Measurements from ENCODE around the gene NDUFA7.
A peak's percentile ranks its signal among the peaks of the same experiment; 100 is the strongest.
"Not testable (repeated sequence)": the region's sequence is repeated elsewhere in the genome, so short reads cannot be mapped to it uniquely, and the experiment has no call there.

The NDUFA7 gene

DNA sequence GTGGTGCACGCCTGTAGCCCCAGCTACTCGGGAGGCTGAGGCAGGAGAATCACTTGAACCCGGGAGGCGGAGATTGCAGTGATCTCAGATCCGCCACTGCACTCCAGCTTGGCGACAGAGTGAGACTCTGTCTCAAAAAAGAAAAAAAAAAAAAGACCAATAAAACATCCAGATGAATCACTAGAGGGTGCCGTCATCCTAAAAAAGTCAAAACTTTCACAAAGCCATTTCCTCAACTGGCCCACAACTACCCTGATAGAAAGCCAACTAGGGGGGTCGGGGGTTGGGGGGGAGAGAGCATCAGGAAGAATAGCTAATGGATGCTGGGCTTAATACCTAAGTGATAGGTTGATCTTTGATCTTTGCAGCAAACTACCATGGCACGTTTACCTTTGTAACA is 2.3 kb downstream of the NDUFA7 start:
- DNase-seq, result not testable (repeated sequence)

DNA sequence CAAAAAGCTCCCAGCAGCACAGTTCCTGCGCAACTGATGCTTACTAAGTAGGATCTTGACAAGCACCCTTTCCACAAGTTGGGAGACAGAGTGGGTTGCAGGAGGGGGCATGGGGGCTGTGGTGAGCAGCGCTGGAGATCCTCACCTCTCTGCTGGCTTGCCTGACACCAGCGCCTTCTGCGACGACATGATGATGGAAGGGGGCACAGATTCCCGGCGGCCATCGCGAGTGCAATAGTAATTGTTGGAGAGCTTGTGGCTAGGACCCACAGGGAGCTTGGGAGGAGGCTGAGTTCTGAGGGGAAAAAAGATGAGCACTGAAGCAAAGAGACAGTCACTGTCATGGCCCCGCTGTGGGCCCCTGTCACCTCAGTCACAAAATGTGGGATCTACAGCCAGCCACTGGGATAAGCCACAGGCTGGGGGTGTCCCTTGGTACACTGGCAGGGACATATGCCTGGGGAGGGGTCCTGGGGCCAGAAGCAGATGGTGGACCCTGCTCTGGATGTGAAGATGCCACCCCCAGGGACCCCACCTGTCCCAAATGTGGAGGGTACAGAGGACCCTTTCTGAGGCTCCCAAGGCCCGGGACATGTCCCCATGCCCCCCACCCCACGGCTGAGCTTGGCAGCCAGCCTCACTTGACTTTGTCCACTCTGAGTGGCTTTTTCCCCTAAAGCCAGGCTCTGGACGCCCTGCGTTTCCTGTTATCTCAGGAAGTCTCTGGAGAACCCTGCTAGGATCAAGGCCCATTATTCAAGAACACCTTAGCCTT is 4.6 kb downstream of the NDUFA7 start:
- DNase-seq, result no peak

- not testable (repeated sequence) for DNase-seq
Observed at GRCh38 chr19:8314981-8315640, 6.1 kb downstream of the NDUFA7 start.

GRCh38 chr19:8311461-8312260 is 9.5 kb downstream of the NDUFA7 start:
- DNase-seq, result no peak

DNA sequence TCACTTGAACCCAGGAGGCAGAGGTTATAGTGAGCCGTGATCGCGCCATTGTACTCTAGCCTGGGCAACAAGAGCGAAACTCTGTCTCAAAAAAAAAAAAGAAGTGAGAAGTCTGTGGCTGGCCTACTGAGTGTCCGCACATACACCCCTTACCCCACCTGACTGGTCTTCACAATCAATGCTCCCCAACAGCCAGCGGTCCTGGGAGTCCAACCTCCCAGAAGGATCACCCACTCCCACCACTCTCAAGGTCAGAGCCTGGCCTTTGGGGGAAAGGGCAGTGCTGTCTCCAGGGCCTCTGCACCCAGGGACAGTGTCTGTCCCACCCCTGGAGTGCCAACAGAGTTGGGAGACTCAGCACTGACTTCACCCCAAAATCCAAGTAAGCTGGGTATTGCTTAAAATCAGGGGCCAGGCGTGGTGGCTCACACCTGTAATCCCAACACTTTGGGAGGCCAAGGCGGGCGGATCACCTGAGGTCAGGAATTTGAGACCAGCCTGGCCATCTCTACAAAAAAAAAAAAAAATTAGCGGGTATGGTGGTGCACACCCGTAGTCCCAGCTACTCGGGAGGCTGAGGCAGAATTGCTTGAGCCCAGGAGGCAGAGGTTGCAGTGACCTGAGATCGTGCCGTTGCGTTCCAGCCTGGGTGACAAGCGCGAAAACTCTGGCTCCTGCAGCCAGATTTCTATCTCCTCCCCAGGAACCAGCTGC is 10.7 kb downstream of the NDUFA7 start:
- no peak for DNase-seq

DNA sequence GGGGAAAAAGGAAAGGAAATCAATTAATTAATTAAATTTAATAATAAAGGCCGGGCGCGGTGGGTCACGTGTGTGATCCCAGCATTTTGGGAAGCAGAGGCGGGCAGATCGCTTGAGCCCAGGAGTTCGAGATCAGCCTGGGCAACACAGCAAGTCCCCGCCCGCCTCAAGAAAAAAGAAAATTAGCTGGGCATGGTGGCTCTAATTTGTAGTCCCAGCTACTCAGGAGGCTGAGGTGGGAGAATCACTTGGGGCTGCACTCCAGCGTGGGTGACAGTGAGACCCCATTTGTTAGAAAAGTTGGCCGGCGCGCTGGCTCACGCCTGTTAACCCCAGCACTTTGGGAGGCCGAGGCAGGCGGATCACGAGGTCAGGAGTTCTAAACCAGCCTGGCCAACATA is 12.3 kb downstream of the NDUFA7 start:
- DNase-seq, result peak; percentile 2

DNA sequence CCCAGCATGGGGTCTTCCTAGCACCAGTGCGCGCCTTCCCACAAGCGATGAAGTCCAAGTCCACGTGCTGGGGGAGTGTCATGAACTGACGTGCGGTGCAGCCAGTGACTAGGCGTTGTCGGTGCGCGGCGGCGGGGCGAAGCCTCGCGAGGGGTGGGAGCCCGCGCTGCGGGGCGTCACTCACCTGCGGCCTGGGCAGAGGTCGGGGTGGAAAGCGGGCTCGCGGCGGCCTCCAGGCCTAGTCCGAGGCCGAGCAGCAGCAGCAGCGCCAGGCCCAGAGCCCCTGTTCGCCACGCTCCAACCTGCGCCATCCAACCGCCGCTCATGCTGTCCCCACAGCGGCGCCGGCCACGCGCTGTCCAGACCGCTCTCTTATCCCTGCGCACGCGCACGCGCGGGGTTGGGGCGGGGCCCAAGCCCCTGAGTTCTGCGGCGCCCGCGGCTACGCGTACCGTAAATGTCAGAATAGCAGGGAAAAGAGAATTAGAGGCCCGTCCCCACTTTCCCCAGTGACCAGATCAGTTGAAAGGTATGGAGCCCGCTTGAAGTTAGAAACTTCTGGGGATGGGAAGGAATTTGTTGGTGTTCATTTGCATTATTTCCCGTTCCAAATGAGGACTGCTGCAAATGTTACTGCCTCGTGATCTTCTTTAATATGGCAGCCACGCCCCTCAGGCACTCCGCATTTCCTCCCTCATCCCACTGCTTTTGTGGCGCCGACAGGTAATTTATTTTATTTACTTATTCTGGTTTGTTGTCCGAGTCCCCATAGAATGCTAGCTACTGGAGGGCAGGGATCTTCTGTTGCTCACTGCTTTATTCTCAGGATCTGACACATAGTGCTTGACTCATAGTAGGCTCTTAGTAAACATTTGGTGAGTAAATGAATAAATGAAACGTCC is 13.0 kb downstream of the NDUFA7 start, which contains the start of gene CD320:
TSS of gene CD320 (minus strand) at position 394 of the 902 bp plus-strand sequence. CDS start at position 326, 68 bp downstream.
- peak; percentile 92 for DNase-seq

DNA sequence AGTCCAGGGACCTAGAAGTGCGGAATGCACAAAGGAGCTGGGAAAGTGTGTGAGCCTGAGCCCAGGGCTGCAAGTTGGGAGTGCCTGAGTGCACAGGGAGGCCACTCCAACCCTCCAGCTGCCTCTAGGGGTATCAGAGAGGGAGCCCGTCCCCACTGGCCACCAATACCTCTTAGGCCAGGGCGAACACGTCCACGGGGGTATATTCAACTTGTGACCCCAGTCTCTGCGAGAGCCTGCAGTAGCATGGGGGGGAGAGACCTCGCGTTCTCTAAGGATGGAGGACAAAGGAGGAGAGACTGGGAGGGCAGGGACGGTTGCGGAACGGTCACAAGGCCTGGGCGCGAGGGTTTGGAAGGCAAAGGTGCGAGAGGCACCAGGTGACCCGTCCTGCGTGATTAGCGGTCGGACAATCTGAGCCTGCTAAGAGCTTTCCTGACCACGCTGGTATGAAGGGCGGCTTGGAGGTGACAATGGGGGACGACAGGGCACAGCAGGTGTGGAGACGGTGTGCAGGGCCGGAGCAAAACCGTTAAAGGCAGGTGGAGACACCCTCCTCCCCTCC is 13.7 kb downstream of the NDUFA7 start:
- DNase-seq, result peak; percentile 16

DNA sequence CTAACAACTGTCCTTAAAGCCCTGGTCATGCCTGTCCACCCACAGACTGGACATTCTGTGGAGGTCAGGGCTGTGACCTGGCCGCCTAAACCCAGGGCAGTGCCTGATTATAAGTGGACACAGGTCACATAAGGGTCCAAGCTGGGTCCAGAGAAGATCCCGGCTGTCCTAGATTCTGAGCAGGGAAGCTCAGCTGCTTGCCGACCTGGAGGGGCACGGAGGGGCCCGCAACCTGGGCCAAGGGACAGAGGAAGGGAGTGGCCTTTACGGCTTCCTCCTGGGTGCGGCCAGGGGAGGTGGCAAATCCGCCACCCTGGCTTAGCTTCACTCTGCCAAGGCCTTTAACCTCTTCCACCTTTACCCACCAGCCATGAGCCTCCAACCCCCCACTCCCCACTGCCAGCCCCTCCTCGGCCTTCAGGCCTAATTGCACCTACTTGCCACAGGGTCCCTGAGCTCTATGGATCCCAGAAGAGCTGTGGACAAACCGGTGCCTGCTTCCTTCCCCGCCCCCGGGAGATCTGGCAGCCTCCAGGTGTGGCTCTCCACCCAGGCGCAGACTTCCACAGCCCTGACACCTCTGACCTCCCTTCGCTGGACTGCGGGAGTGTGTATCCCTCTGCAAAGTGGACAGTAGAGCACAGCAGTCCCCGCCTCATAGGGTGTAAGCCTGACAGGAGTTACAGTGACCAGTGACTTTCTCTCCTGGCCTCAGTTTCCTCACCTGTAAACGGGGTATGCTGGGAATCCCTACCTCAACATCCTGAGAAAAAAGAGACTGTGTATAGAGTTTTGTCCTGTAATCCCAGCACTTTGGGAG is 14.7 kb downstream of the NDUFA7 start:
- DNase-seq, result peak; percentile 3

DNA sequence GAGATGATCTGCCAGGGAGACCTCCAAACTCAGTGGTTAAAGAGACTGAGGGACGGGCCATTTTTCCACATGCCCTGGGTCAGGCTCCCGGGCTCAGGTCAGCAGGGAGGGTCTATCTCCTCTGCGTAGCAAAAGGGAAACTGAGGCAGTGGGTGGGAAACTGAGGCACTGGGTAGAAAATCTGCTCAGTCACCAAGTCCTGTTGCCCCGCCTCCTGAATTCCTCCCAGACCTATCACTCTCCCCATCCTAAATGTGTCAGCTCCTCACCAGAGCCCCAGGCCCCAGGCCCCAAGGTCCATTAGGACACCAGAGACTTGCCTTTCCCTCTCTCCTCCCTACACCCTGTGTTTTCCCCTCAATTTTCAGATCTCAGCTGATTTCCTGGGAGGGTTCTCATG is 15.4 kb downstream of the NDUFA7 start:
- DNase-seq, result peak; percentile 2

GRCh38 chr19:8304841-8305621 is 16.1 kb downstream of the NDUFA7 start:
- DNase-seq, result peak; percentile 63

- no peak for DNase-seq
Observed at GRCh38 chr19:8302734-8303133, 18.4 kb downstream of the NDUFA7 start.

DNA sequence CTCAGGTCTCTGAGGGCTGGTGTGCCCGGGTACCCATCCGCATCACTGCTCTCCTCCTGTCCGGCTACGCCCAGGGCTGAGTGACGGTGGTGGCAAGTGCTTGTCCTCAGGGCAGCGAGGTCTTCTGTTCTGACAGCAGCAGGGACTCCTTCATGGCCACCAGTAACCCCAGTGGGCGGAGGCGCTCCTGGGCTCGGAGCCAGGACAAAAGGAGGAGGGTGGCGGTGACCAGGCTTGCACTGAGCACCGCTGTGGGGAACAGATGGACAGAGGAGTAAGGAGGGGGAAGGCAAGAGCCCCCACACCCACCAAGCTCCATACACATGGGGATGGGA is 18.9 kb downstream of the NDUFA7 start:
- DNase-seq, result peak; percentile 1

- not testable (repeated sequence) for DNase-seq
Observed at GRCh38 chr19:8291337-8291736, 29.8 kb downstream of the NDUFA7 start.

- not testable (repeated sequence) for DNase-seq
Observed at GRCh38 chr19:8276508-8276907, 44.7 kb downstream of the NDUFA7 start.

- no peak for DNase-seq
Observed at GRCh38 chr19:8269724-8270123, 51.5 kb downstream of the NDUFA7 start.

DNA sequence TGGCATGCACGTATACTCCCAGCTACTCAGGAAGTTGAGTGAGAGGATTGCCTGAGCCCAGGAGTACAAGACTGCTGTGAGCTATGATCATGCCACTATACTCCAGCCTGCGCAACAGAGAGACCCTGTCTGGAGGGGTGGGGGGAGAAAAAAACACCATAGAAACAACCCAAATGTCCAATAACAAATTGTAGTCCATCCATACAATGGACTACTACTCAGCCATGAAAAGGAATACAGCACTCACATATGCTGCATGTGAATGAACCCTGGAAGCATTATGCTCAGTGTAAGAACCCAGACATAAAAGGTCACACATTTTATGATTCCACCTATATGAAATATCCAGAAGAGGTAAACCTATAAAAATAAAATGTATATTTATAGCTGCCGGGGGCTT is 55.3 kb downstream of the NDUFA7 start:
- DNase-seq, result no peak

- DNase-seq, result not testable (repeated sequence)
Observed at GRCh38 chr19:8264248-8264647, 56.9 kb downstream of the NDUFA7 start.

GRCh38 chr19:8262431-8262830 is 58.7 kb downstream of the NDUFA7 start:
- DNase-seq, result no peak

GRCh38 chr19:8261881-8262280 is 59.3 kb downstream of the NDUFA7 start:
- no peak for DNase-seq

Measured in activated CD4-positive, alpha-beta T cell treated with anti-CD3 and anti-CD28 coated beads for 48 hours (primary cell).